Measurements from ENCODE around the gene NMD3. TPM values are rescaled to one million over a fixed set of nuclear protein-coding genes. Genes with fewer than 3 reads are reported as not detected.
A peak's percentile ranks its signal among the peaks of the same experiment; 100 is the strongest.

NMD3 gene
- 49.0 TPM for total RNA-seq
- long read RNA-seq, transcript NMD3-201 (16 exons, 3,049 nt), result major isoform, 28 of 48 reads
- long read RNA-seq, partial matches to known transcripts, result 0 of 48 reads
- long read RNA-seq, other reads (novel, unspliced or antisense), result 20 of 48 reads

GRCh38 chr3:161220850-161221753, at the start of gene NMD3:
TSS of gene NMD3 (plus strand) at chr3:161221311. CDS start at chr3:161222014, 703 bp downstream.
- intact Hi-C loops (cut with DNase I), result loop anchor here (5.0 kb wide), 2 partner anchors 119 to 134 kb away; no protein-coding TSS in a partner anchor
- DNase-seq (ENCODE audit: missing footprints), result peak; percentile 97
- peak; percentile 98 for ATAC-seq

DNA sequence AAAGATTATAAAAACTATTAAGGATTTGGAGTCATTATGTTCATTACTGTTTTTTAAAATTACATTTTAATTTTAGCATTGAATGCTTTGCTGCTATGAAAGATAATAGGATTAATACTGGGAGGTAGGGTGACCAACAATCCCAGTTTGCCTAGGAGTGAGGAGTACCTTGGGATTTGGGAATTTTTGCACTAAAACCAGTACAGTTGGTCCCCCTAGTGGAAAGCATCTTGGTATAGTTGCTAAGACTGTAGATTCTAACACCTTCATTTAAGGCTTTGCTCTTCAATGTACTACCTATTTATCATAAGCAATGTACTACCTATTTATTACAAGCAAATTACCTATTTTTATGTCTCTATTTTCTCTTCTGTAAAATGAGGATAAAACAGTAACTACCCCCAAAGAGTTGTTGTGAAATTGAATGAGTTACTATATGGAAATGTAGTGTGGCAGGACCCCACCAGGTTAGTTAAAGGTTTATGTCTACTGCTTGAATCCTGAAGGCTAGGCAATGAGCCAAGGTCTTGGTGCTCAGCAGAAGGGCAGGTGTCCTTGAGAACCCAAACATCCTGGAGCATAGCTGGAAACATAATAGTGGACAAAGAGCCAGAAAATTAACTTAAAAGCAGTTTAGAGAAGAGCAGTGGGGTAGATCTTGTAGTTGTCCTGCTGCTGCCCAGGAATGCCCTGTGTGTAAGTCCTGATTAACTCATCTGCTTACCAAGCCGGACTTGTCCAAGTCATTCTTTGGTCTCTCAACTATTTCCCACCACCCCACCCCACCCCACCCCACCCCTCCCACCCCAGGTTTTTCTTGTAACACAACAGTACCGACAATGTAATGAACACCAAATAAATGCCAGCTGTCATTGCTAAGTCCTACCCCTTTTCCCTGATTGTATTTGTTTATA, 49.2 kb upstream of the NMD3 start:
- intact Hi-C loops (cut with DNase I), result no loop called here
- ATAC-seq, result no peak
- no peak for DNase-seq (ENCODE audit: missing footprints)

GRCh38 chr3:161175506-161175905, 45.6 kb upstream of the NMD3 start:
- ATAC-seq, result no peak
- no peak for DNase-seq (ENCODE audit: missing footprints)
- intact Hi-C loops (cut with DNase I), result no loop called here

DNA sequence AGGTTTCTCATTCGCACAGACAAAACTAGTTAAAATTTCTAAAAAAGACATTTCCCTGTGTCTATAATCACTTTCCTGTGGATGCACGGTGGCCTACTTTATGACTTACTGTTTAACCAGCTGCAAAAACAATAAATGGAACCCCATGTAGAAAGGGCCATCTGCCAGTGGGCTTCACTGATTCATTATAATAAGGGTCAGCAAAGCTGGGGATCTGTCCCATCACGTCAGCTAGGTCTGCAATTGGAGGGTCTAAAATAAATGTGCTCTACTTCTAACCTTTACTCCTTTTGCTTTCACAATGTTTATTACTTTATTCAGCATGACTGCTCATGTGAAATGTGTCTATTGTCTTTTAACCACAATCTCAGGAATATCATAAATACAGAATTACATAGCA, 43.1 kb upstream of the NMD3 start:
- intact Hi-C loops (cut with DNase I), result no loop called here
- no peak for DNase-seq (ENCODE audit: missing footprints)
- ATAC-seq, result no peak

DNA sequence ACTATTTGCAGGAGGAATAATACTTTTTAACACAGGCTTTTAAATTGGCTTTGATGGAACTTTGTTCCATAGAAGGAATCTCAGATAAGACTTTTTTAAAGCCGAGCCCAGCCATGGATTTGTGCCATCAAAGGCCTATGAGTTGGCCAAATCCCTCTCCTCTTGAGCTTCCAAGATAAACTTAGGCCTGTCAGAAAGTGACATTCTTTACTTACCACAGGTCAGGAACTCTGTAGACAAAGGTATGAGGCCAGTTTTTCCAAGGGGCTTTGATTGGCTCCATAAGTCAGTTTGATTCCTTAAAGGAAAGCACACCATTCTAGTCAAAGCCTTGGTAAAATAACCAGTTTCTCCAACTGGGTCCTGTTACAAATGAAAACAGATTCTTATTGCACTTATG, 39.7 kb upstream of the NMD3 start:
- peak; percentile 56 for ATAC-seq
- DNase-seq (ENCODE audit: missing footprints), result peak; percentile 68
- intact Hi-C loops (cut with DNase I), result loop anchor here (5.0 kb wide), 1 partner anchor 79 kb away; no protein-coding TSS in a partner anchor

- ATAC-seq (no peak), DNase-seq (ENCODE audit: missing footprints) (no peak)
- intact Hi-C loops (cut with DNase I), result no loop called here
Measured at GRCh38 chr3:161187046-161187445, 34.1 kb upstream of the NMD3 start.

GRCh38 chr3:161197855-161198850, 23.0 kb upstream of the NMD3 start:
- no peak for ATAC-seq
- intact Hi-C loops (cut with DNase I), result no loop called here
- no peak for DNase-seq (ENCODE audit: missing footprints)

- DNase-seq (ENCODE audit: missing footprints) (no peak), ATAC-seq (no peak)
- intact Hi-C loops (cut with DNase I), result no loop called here
Measured at GRCh38 chr3:161199926-161200325, 21.2 kb upstream of the NMD3 start.

GRCh38 chr3:161203485-161204098, 17.5 kb upstream of the NMD3 start:
- DNase-seq (ENCODE audit: missing footprints), result no peak
- intact Hi-C loops (cut with DNase I), result no loop called here
- ATAC-seq, result no peak

- intact Hi-C loops (cut with DNase I), result no loop called here
- DNase-seq (ENCODE audit: missing footprints), result no peak
- no peak for ATAC-seq
Measured at GRCh38 chr3:161208931-161209330, 12.2 kb upstream of the NMD3 start.

- intact Hi-C loops (cut with DNase I), result no loop called here
- ATAC-seq (no peak), DNase-seq (ENCODE audit: missing footprints) (no peak)
Measured at GRCh38 chr3:161212171-161212771, 8.8 kb upstream of the NMD3 start.

- intact Hi-C loops (cut with DNase I), result no loop called here
- ATAC-seq, result no peak
- no peak for DNase-seq (ENCODE audit: missing footprints)
Measured at GRCh38 chr3:161212906-161213305, 8.2 kb upstream of the NMD3 start.

- DNase-seq (ENCODE audit: missing footprints) (no peak), ATAC-seq (no peak)
- intact Hi-C loops (cut with DNase I), result no loop called here
Measured at GRCh38 chr3:161213644-161214043, 7.5 kb upstream of the NMD3 start.

GRCh38 chr3:161215185-161215584, 5.9 kb upstream of the NMD3 start:
- intact Hi-C loops (cut with DNase I), result no loop called here
- DNase-seq (ENCODE audit: missing footprints) (no peak), ATAC-seq (no peak)

DNA sequence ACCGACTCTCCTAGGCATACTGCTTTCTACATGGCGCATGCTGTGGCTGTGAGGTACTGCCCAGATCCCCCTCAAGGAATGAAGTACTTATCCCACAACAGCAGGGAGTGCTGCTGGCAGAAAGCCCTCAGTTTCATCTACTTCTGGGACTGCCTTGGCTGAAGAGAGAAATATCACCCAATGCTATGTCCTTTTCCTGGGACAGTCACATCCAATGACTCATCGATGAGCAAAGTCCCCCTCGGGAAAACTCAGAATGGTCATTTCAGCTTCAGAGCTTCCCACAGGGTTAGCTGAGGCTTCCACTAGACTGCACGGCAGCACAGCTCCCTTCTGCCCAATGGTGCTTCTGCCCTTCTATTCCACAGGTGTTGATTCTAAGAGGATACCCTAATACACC, 3.6 kb upstream of the NMD3 start:
- no peak for DNase-seq (ENCODE audit: missing footprints)
- no peak for ATAC-seq
- intact Hi-C loops (cut with DNase I), result no loop called here

GRCh38 chr3:161219495-161219894, 1.6 kb upstream of the NMD3 start:
- intact Hi-C loops (cut with DNase I), result no loop called here
- DNase-seq (ENCODE audit: missing footprints) (no peak), ATAC-seq (no peak)
